ENCODE results near the gene EPS8L3. TPM values are rescaled to one million over a fixed set of nuclear protein-coding genes. Genes with fewer than 3 reads are reported as not detected.

The EPS8L3 gene
- total and polyA plus RNA-seq, 2 of the 8 experiments (the other 6 are each of a cell fraction or from before 2014, with no cell fraction given): not detected

- no peak for TF ChIP-seq ATF2 (IDR thresholded peaks at IDR 0.05; ENCODE audit: low read length)
- TF ChIP-seq BRCA1 (IDR thresholded peaks at IDR 0.05; ENCODE audit: low read depth, low read length): no peak
Observed at GRCh38 chr1:109757936-109758786, 5.6 kb downstream of the EPS8L3 start (continued).

Measured in H1 (cell line).